OCI-LY7 (cell line): ENCODE results near the gene NEAT1. TPM values are rescaled to one million over a fixed set of nuclear protein-coding genes. Genes with fewer than 3 reads are reported as not detected.
A peak's percentile ranks its signal among the peaks of the same experiment; 100 is the strongest.

Source experiments
- BruUV-seq: library from RNA; stranded (reverse); fragments of 400-500 nt; replicated peaks from 2 replicates; lab custom pipeline; 2021; lab: Mats Ljungman, UMichigan
- CTCF ChIA-PET: fragments of 300-600 bp; sonication (Branson Sonifier 250); formaldehyde crosslinking; loops from one replicate; lab custom pipeline; 2022; ENCODE audit warnings: antibody characterized with exemption; ENCODE audit not compliant: unreplicated experiment; lab: Charles Lee
- POLR2A ChIA-PET: fragments of 300-600 bp; sonication (Branson Sonifier 250); formaldehyde crosslinking; loops from one replicate; lab custom pipeline; 2022; ENCODE audit warnings: antibody characterized with exemption; lab: Charles Lee
- DNase-seq: peaks from one replicate; pipeline ENCODE4 v3.0.0-alpha.2; 2015; ENCODE audit warnings: low spot score
- H2AFZ ChIP-seq: fragments of 200-600 bp; sonication (generic), shearing (Covaris generic); 2 replicates; pipeline ENCODE4 v1.6.1; 2014; ENCODE audit warnings: mild to moderate bottlenecking, antibody characterized with exemption, low read length, moderate library complexity
- H3K27ac ChIP-seq: fragments of 200-600 bp; sonication (generic); 2 replicates; pipeline ENCODE4 v1.5.1; 2014; ENCODE audit warnings: mixed run types, low read depth, mild to moderate bottlenecking, moderate library complexity, low read length, inconsistent platforms; ENCODE audit not compliant: poor library complexity, severe bottlenecking
- H3K36me3 ChIP-seq: fragments of 200-600 bp; sonication (generic); 2 replicates; pipeline ENCODE4 v1.6.1; 2014; ENCODE audit warnings: mild to moderate bottlenecking, antibody characterized with exemption, low read length, moderate library complexity, mixed read lengths; ENCODE audit not compliant: insufficient read depth
- H3K4me1 ChIP-seq: fragments of 200-600 bp; sonication (generic); 2 replicates; pipeline ENCODE4 v1.5.1; 2014; ENCODE audit warnings: mild to moderate bottlenecking, low read length; ENCODE audit not compliant: insufficient read depth, poor library complexity, severe bottlenecking
- H3K4me2 ChIP-seq: fragments of 200-600 bp; sonication (generic); 2 replicates; pipeline ENCODE4 v1.6.1; 2014; ENCODE audit warnings: mild to moderate bottlenecking, low read length
- H3K4me3 ChIP-seq: fragments of 200-600 bp; sonication (generic); 2 replicates; pipeline ENCODE4 v1.5.1; 2014; ENCODE audit warnings: mild to moderate bottlenecking, low read depth, low read length; ENCODE audit not compliant: poor library complexity, severe bottlenecking
- H3K79me2 ChIP-seq: fragments of 200-600 bp; sonication (generic); 2 replicates; pipeline ENCODE4 v1.6.1; 2016; ENCODE audit warnings: low read depth, mild to moderate bottlenecking, low read length, moderate library complexity, mixed read lengths; ENCODE audit not compliant: insufficient read depth
- H3K9me2 ChIP-seq: fragments of 200-600 bp; sonication (generic); 2 replicates; pipeline ENCODE4 v1.6.1; 2016; ENCODE audit warnings: mild to moderate bottlenecking, low read length, mixed read lengths; ENCODE audit not compliant: insufficient read depth
- H3K9me3 ChIP-seq: fragments of 200-600 bp; sonication (generic); 2 replicates; pipeline ENCODE4 v1.6.1; 2014; ENCODE audit warnings: mild to moderate bottlenecking, mixed run types, low read length, mixed read lengths
- H4K20me1 ChIP-seq: fragments of 200-600 bp; sonication (generic); 2 replicates; pipeline ENCODE4 v1.6.1; 2014; ENCODE audit warnings: mild to moderate bottlenecking, antibody characterized with exemption, low read length, moderate library complexity, mixed read lengths; ENCODE audit not compliant: insufficient read depth
- CTCF ChIP-seq: fragments of 200-600 bp; sonication (generic); conservative IDR thresholded peaks from 2 replicates; pipeline ENCODE4 v1.5.1; 2014; ENCODE audit warnings: mild to moderate bottlenecking, antibody characterized with exemption, low read length, moderate library complexity, mixed read lengths
- EZH2phosphoT487 ChIP-seq: fragments of 200-600 bp; sonication (generic); IDR thresholded peaks from 2 replicates; pipeline ENCODE4 v1.6.1; 2018; ENCODE audit warnings: low read depth, borderline replicate concordance, mild to moderate bottlenecking, mixed run types, antibody characterized with exemption, low read length, moderate library complexity, mixed read lengths
- intact Hi-C: fragments of 100-400 bp; cut with micrococcal nuclease; formaldehyde crosslinking; loops from one replicate; pipeline ENCODE4 v1.10.0; 2022; ENCODE audit not compliant: unreplicated experiment
- total RNA-seq, 2 experiments: library from RNA; depleted of rRNA in 1 of 2; stranded (reverse); fragments of >200 nt in 1 of 2; shearing (Covaris generic) in 1 of 2; gene quantifications; 2 replicates each; pipeline ENCODE4 v1.2.3, GENCODE V29; 2014 to 2022

NEAT1 gene
- total RNA-seq, 2 experiments from 2014 or later, result 30.1 to 440 TPM

GRCh38 chr11:65415499-65416340 lies 6.9 kb upstream of the NEAT1 start:
- H3K4me1 ChIP-seq, result peaks cover 61% of the 10 kb centered on the region
- H4K20me1 ChIP-seq, result no peaks in the 10 kb centered on the region
- DNase-seq, result no peak
- H3K27ac ChIP-seq, result no peak overlapping the region
- peak overlapping the region; percentile 91 for H3K4me2 ChIP-seq
- H3K9me3 ChIP-seq, result no peaks in the 10 kb centered on the region
- peaks cover 26% of the 10 kb centered on the region for H3K36me3 ChIP-seq
- no TSS peak for BruUV-seq
- ChIA-PET POLR2A (interaction anchor here (0.7 to 11.5 kb wide), 10 partner anchors 9 to 136 kb away, joined by 3 to 237 read pairs (median 4); partner anchors contain the start of gene MALAT1), CTCF (interaction anchor here (0.6 to 1.3 kb wide), 7 partner anchors 9 to 224 kb away, joined by 3 to 5 read pairs (median 3); no protein-coding TSS in a partner anchor)
- H3K4me3 ChIP-seq, result peak overlapping the region; percentile 73
- H3K79me2 ChIP-seq, result peaks cover 25% of the 10 kb centered on the region; the same call in 1 of the 2 replicates
- H3K9me2 ChIP-seq, result no peaks in the 10 kb centered on the region
- H2AFZ ChIP-seq, result peak overlapping the region; percentile 18; the same call in 1 of the 2 replicates
- TF ChIP-seq EZH2phosphoT487 (no peak), CTCF (no peak)
- intact Hi-C loops, result loop anchor here (1.0 to 5.0 kb wide), 6 partner anchors 18 to 95 kb away; partner anchors contain the start of gene SLC25A45

- POLR2A ChIA-PET, result interaction anchor here (0.7 to 11.5 kb wide), 8 partner anchors 8 to 91 kb away, joined by 3 to 237 read pairs (median 4); partner anchors contain the start of gene MALAT1
- no peaks in the 10 kb centered on the region for H3K9me2 ChIP-seq
- H4K20me1 ChIP-seq, result no peaks in the 10 kb centered on the region
- H3K4me1 ChIP-seq, result peaks cover 68% of the 10 kb centered on the region
- no TSS peak for BruUV-seq
- no peaks in the 10 kb centered on the region for H3K9me3 ChIP-seq
- H3K27ac ChIP-seq, result peak overlapping the region; percentile 97
- DNase-seq, result peak; percentile 88
- peak overlapping the region; percentile 73 for H3K4me3 ChIP-seq
- peak overlapping the region; percentile 18; the same call in 1 of the 2 replicates for H2AFZ ChIP-seq
- TF ChIP-seq CTCF (peak; percentile 97), EZH2phosphoT487 (no peak)
- intact Hi-C loops, result loop anchor here (1.0 to 5.0 kb wide), 6 partner anchors 17 to 94 kb away; partner anchors contain the start of gene SLC25A45
- peak overlapping the region; percentile 91 for H3K4me2 ChIP-seq
- H3K36me3 ChIP-seq, result peaks cover 19% of the 10 kb centered on the region; the same call in 1 of the 2 replicates
- peaks cover 30% of the 10 kb centered on the region; the same call in 1 of the 2 replicates for H3K79me2 ChIP-seq
- CTCF ChIA-PET, result interaction anchor here (0.7 to 1.3 kb wide), 7 partner anchors 10 to 224 kb away, joined by 3 to 5 read pairs (median 3); no protein-coding TSS in a partner anchor
Observed at GRCh38 chr11:65416341-65416824, 6.2 kb upstream of the NEAT1 start.
